NCI-H2227 (cell line): Measurements from ENCODE around the gene DOCK6.
"Not testable (repeated sequence)": the region's sequence is repeated elsewhere in the genome, so short reads cannot be mapped to it uniquely, and the experiment has no call there.

ENCODE experiments used
- DNase-seq: peaks from one replicate; lab custom pipeline; 2025; ENCODE audit not compliant: unreplicated experiment; lab: John Stamatoyannopoulos, UW

DOCK6 gene

DNA sequence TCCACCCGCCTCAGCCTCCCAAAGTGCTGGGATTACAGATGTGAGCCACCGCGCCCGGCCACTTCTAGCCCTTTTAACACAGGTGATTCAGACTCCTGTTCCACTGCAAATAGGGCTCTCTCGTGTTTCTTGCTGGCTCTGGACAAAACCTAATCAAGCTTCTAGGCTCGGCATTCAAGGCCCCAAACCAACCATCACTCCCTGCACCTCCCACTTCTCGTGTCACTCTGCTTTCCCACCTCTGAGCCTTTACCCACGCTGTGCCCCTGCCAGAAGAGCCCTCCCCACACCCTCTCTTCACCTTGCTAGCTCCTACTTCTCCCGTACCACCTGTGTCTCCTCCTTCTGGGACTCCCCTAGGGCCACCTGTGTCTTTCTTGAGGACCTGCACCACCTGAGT is 84.7 kb downstream of the DOCK6 start:
- DNase-seq, result no peak

DNA sequence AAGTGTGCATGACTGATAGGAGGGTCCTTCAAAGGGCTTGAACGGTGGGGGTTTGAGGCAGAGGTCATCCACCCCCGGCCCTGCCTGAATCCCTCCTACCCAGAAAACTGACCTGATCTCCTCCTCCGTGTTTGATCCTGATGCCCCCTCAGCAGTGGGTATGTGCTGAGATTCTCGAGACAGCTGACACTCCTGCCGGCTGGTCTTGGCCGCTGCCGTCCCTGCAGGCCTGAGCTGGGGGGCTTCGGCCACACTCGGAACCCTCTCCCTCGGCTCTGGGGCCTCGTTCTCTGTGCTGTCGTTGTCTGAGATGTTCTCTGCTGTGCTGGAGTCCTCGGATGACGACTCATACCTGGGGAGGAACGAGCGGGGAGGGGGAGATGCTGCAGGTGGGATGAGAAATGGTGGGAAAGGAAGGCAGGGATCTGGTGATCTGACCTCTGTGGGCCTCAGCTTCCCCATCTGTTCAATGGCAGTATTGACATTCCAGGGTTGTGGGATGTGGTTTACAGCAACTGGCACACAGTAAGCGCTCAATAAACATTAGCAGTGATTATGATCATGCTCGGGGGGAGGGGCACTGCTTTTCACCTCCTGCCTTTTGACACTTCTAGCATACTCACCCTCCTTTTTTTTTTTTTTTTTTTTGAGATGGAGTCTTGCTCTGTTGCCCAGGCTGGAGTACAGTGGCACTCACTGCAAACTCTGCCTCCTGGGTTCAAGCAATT is 85.7 kb downstream of the DOCK6 start:
- no peak for DNase-seq

DNA sequence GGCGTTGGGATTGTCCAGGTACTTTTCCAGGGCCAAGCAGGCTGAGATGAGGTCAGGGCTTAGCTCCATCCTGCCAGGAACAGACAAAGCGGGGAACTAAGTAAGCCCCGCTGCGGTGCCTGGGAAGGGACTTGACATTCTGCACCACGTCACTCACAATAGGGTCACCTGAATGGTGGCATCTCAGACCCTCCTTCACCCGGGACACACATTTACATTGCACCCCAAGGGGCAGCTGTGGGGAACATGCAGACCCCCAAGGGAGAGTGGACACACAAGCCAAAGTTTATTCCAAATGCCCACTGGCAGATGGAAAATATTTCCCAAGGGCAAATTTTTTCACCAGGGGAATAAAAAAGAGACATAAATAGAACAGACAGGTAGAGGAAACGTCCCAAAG is 86.4 kb downstream of the DOCK6 start:
- no peak for DNase-seq

GRCh38 chr19:11174336-11174735 is 88.0 kb downstream of the DOCK6 start:
- DNase-seq, result no peak

- DNase-seq, result no peak
Measured at GRCh38 chr19:11173516-11174155, 88.7 kb downstream of the DOCK6 start.

GRCh38 chr19:11172576-11172975 is 89.7 kb downstream of the DOCK6 start:
- no peak for DNase-seq

DNA sequence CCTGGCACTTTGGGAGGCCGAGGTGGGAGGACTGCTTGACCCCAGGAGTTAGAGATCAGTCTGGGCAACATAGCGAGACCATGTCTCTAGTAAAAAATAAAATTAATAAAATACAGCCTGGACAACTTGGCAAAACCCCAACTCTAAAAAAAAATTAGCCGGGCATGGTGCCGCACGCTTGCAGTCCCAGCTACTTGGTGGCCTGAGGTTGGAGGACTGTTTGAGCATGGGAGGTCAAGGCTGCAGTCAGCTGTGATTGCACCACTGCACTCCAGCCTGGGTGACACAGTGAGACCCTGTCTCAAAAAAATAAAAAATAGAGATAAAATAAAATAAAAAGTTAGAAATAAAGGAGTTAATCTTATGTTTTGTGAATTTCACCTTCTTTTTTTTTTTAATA is 91.2 kb downstream of the DOCK6 start:
- DNase-seq, result no peak

GRCh38 chr19:11169896-11170678 is 92.2 kb downstream of the DOCK6 start:
- no peak for DNase-seq

DNA sequence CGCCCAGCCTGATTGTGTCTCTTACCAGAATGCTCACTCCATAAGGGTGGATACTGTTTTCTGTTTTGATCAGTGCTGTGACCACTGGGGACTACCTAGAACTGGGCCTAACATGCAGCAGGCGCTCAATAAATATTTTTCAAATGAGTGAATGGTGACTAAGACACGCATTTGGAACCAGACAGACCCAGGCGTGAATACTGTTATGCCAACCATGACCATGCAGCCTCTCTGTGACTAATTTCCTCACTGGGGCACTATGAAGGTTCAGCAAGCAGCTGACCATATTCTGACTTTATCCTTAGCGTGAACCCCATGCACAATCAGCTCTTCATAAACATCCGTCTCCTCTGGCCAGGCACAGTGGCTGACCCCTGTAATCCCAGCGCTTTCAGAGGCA is 93.8 kb downstream of the DOCK6 start:
- no peak for DNase-seq

DNA sequence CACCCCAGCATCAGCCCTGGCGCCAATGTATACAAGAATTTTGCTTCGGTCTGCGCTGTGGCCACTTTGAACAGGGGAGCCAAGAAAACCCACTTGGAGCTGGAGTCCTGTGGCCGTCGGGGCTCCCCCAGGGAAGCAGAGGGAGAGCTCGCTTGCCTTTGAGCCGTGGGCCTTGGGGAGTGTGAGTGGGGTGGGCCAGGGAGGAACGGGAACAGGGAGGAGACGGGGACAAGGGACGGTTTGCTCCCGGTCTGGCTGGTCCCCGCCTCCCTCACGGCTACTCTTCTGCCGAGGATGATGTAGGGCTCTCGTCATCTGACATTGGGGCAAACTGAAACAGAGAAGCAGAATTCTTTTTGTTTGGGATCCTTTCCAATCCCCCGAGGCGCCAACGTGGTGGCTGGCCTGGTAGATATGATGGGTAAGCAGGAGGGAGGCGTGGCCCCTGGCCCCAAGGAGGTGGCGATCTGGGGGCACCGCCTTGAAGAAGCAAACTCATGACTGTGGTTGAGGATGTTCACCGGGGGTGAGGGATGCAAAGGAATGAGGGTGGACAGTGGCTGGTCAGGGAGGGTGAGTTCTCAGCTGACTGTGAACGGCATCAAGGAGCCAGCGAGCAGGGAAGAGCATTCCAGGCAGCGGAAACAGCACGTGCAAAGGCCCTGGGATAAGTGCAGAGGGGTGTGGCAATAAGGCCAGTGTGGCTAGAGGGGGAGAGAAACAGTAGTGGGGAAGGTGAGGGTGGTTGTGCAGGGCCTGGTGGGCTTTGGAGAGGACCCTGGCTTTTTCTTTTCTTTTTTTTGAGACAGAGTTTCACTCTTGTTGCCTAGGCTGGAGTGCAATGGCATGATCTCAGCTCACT is 95.8 kb downstream of the DOCK6 start:
- DNase-seq, result no peak

DNA sequence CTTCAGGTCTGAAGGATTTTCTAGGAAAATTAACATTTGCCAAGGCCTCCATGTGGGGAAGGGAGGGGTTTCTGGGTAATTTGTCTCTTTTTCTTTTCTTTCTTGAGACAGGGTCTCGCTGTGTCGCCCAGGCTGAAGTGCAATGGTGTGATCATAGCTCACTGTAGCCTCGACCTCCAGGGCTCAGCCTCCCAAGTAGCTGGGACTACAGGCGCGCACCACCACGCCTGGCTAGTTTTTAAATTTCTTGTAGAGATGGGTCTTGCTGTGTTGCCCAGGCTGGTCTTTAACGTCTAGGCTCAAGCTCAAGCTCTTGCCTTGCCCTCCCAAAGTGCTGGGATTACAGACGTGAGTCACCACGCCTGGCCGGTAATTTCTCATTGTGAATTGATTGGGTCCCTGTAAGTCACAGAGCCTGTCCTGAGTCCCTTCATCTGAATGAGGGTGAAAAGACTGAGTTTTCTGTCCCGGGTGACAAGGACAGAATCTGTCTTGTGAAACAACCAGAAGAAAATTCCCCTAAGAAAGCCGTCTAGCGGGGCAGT is 96.8 kb downstream of the DOCK6 start:
- DNase-seq, result no peak

DNA sequence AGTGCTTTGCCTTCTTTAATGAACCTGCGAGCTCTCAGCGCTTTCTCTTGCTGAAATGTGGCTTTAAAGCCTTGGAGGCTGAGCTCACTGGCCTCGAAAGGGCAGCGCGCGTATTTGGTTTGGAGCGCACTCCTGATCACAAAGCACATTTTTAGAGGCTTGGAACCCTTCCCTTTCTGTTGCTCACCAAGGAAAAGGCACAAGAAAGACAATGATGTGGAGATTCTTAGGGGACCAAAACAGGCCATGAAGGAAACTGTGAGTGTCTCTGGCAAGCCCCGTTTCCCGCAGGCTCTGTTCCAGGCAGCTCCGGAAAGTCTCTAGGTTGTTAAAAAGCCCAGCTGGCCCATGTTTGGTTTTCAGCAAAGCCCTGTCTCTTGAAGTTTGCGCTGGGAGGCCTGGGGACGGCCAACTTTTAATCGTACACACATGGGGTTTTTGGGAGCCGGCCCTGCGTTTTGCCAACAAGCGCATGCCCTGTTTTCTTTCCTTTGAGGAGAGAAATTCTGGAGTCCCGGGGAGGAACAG is 97.4 kb downstream of the DOCK6 start:
- no peak for DNase-seq

- DNase-seq, result no peak
Measured at GRCh38 chr19:11164296-11164695, 98.0 kb downstream of the DOCK6 start.

DNA sequence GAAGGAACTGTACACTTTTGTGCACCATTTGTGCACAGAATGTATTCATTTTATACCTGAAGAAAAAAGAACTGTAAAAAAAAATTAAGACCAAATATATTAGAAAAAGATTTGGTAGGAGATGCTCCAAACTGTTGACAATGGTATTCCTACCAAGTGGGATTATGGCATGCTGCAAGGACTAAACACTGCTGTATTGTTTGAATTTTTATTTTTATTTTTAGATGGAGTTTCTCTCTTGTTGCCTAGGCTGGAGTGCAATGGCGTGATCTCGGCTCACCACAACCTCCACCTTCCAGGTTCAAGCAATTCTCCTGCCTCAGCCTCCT is 101.9 kb downstream of the DOCK6 start:
- not testable (repeated sequence) for DNase-seq

GRCh38 chr19:11159598-11160439 is 102.5 kb downstream of the DOCK6 start:
- DNase-seq, result no peak

DNA sequence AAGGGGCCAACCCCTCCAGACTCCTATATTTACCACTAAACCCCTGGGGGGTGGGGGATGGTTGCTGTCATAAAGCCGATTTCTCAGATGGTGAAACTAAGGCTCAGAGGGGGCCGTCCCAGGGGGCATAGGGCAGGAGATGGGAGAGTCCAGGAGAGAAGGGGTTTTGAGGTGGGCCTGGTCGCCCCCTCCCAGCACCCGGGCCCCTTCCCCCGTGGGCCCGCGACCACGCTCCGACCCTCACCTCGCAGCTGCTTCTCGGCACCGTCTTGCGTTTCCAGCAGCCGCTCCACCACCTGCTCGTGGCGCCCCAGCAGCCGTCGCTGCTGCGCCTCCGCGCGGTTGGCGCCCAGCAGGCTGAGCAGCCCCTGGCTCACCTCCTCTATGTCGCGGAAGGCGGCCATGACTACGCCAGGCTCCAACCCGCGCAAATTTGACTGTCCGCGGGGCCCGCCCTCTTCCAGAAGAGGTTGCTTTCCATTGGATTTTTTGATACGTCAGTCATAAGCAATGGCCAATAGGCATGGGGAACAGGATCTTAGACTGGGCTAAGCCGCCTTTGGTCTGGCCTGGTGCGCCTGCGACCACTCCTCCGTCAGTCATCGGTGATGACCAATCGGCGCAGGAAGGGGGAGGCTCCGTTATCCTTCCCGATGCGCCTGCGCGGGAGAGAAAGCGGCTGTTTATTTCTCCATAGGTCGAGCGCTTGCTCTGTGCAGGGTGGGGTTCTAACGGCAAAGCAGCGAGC is 106.8 kb downstream of the DOCK6 start, which contains the start of gene SPC24:
SPC24 (minus strand) TSS at position 410 of the 748 bp plus-strand sequence; CDS start at position 404, 6 bp downstream.
- peak; percentile 95 for DNase-seq

DNA sequence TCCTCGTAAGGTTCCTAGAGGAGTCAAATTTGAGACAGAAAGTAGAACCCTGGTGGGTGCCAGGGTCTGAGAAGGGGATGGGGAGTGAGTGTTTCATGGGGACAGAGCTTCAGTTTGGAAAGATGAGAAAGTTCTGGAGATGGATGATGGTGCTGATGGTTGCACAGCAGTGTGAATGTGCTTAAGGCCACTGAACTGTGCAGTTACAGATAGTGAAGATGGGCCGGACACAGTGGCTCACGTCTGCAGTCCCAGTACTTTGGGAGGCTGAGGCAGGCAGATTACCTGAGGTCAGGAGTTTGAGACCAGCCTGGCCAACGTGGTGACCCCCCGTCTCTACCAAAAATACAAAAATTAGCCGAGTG is 107.7 kb downstream of the DOCK6 start:
- DNase-seq, result no peak

DNA sequence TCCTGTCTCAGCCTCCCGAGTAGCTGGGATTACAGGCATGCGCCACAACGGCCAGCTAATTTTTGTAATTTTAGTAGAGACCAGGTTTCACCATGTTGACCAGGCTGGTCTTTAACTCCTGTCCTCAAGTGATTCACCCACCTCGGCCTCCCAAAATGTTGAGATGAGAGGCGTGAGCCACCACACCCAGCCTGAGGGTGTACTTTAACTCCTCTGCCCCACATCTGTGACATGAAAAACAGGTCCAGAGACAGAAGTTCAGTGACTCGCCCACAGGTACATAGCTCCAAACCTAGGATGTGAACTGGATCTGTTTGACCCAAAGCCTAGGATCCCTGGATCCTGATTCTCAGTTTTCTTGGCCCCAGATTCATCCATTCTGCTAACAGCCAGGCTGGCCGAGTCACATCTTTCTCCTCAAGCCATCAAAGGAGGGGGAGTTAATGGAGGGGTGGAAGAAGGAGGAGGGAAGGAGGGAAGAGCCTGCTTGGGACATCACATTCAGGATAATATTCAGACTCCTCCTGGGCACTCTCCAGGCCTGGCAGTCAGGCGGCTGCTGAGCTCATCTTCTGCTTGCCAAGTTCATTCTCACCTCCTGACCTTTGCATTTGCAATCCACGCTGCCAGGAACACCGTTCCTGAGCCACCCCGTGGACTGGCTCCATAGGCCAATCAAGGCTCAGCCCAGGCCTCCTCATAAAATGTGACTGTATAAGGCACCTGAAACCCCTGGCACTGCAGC is 109.8 kb downstream of the DOCK6 start:
- DNase-seq, result no peak
